GM12878 (cell line): ENCODE data around the gene AMZ2. TPM values are rescaled to one million over a fixed set of nuclear protein-coding genes. Genes with fewer than 3 reads are reported as not detected.

Experiments used
- BCL11A ChIP-seq: IDR thresholded peaks from 2 replicates; pipeline ENCODE4 v1.6.1; 2011; ENCODE audit warnings: low read depth, low read length
- EGR1 ChIP-seq, 2 experiments: IDR thresholded peaks; 1 replicate in 1 of 2; 2 replicates in 1 of 2; pipeline ENCODE4 v1.6.1; 2011 to 2012; ENCODE audit warnings: low read depth in 2 of 2, low read length in 2 of 2, borderline replicate concordance in 1 of 2, mild to moderate bottlenecking in 1 of 2, moderate library complexity in 1 of 2
- MEF2A ChIP-seq: IDR thresholded peaks from 2 replicates; pipeline ENCODE4 v1.6.1; 2011; ENCODE audit warnings: low read depth, mild to moderate bottlenecking, low read length, moderate library complexity; ENCODE audit not compliant: insufficient read depth
- MEF2B ChIP-seq: fragments of 450-650 bp; IDR thresholded peaks from 2 replicates; pipeline ENCODE4 v1.6.1; 2018; ENCODE audit warnings: mild to moderate bottlenecking, moderate library complexity; ENCODE audit not compliant: partially characterized antibody, poor library complexity, severe bottlenecking
- MTA2 ChIP-seq: fragments of 450-650 bp; IDR thresholded peaks from 2 replicates; pipeline ENCODE4 v1.6.1; 2016; ENCODE audit warnings: low read depth, mild to moderate bottlenecking, moderate library complexity
- MTA3 ChIP-seq: IDR thresholded peaks from 2 replicates; pipeline ENCODE4 v1.6.1; 2012; ENCODE audit warnings: low read length, inconsistent platforms, borderline replicate concordance
- MYC ChIP-seq: IDR thresholded peaks from 2 replicates; pipeline ENCODE4 v1.6.1; 2011; ENCODE audit warnings: mild to moderate bottlenecking, low read length, moderate library complexity, inconsistent platforms; ENCODE audit not compliant: insufficient read depth, insufficient replicate concordance, insufficient read length, severe bottlenecking
- NFXL1 ChIP-seq: fragments of 450-650 bp; IDR thresholded peaks from 2 replicates; pipeline ENCODE4 v1.6.1; 2017; ENCODE audit warnings: antibody characterized with exemption, mild to moderate bottlenecking, borderline replicate concordance
- POU2F2 ChIP-seq: IDR thresholded peaks from 3 replicates; pipeline ENCODE4 v1.6.1; 2011; ENCODE audit warnings: low read depth, mild to moderate bottlenecking, low read length, borderline replicate concordance
- RB1 ChIP-seq: fragments of 450-650 bp; formaldehyde crosslinking; IDR thresholded peaks from 2 replicates; pipeline ENCODE4 v1.6.1; 2017; ENCODE audit warnings: mild to moderate bottlenecking, borderline replicate concordance
- SP1 ChIP-seq: IDR thresholded peaks from one replicate; pipeline ENCODE4 v1.6.1; 2011; ENCODE audit warnings: low read depth, low read length
- TAF1 ChIP-seq: IDR thresholded peaks from 2 replicates; pipeline ENCODE4 v1.6.1; 2011; ENCODE audit warnings: mild to moderate bottlenecking, low read depth, low read length, borderline replicate concordance
- TCF3 ChIP-seq: IDR thresholded peaks from 2 replicates; pipeline ENCODE4 v1.6.1; 2012; ENCODE audit warnings: low read depth, mild to moderate bottlenecking, low read length, borderline replicate concordance; ENCODE audit not compliant: insufficient read depth
- polyA plus RNA-seq, 11 experiments: library from polyadenylated mRNA; depleted of rRNA in 4 of 11; unstranded in 6 of 11; stranded (reverse) in 5 of 11; fragments of >200 nt; fragmentation: Nextera tagmentation in 4 of 11; fragmentation: Illumina TruSeq in 1 of 11; extraction: Ambion mirVana in 4 of 11; extraction: Trizol in 1 of 11; gene quantifications; 1 replicate in 1 of 11; 2 replicates in 10 of 11; pipeline versions ENCODE4 v1.2.1 to v1.2.3, GENCODE V29; 2011 to 2016; ENCODE audit warnings: inconsistent platforms in 2 of 11, missing spikeins in 2 of 11, low read depth in 1 of 11
- total RNA-seq, 4 experiments: library from RNA; depleted of rRNA in 3 of 4; stranded (reverse); fragments of >200 nt in 3 of 4; fragmentation: Illumina TruSeq in 1 of 4; extraction: Trizol in 1 of 4; gene quantifications; 2 replicates each; pipeline versions ENCODE4 v1.2.1 to v1.2.3, GENCODE V29; 2013 to 2021
- TF ChIP-seq, protein P1 (sequence below): fragments of 450-650 bp; IDR thresholded peaks from 2 replicates; pipeline ENCODE4 v1.6.1; 2017; ENCODE audit warnings: mild to moderate bottlenecking
- TF ChIP-seq, protein P2 (sequence below): IDR thresholded peaks from 2 replicates; pipeline ENCODE4 v1.6.1; 2012; ENCODE audit warnings: low read depth, low read length, improper control_type of control experiment
- TF ChIP-seq, protein P3 (sequence below): fragments of 450-650 bp; IDR thresholded peaks from 2 replicates; pipeline ENCODE4 v1.6.1; 2017; ENCODE audit warnings: mild to moderate bottlenecking, moderate library complexity
- TF ChIP-seq, protein P4 (sequence below): fragments of 450-650 bp; IDR thresholded peaks from 2 replicates; pipeline ENCODE4 v1.6.1; 2017; ENCODE audit warnings: mild to moderate bottlenecking, moderate library complexity

AMZ2 gene
- total and polyA plus RNA-seq, 10 of the 15 experiments (the other 5 are each of a cell fraction or from before 2014, with no cell fraction given) = 79.1 to 189 (median 126) TPM

DNA sequence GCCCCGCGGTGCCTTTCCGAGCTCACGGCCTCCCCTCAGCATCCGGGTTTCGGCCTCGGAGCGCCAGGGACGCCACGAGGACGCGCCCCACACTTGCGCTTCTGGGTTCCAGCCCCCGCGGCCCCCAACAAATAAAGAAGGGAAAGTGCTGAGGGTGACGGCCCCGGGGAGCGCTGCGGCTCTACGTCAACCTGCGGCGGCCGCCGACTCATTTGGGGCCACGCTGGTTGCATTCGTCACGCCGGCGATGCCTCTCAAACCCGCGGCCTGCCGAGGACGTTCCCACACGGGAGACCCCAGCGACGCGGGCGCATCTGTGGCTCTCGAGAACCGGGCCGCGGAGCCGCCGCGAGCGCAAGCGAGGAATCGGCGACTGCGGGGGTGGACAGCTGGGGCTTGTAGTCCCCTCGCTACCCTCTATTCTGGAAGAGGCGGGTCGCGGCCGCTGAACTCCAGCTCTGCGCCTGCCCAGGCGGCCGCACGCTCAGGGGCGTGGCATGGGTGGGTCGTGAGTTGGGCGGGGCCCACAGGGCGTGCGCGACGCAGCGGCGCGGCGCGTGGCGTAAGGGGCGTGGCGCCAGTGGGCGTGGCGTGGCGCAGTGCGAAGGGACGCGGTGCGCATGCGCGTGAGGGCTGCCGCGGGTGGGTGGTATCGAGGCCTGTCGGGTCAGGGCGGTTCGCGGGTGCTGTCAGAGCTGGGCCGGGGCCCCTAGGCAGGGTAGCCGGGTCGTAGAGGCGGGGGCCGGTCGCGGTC lies at the start of gene AMZ2 (continued):
- TF ChIP-seq, protein P1, sequence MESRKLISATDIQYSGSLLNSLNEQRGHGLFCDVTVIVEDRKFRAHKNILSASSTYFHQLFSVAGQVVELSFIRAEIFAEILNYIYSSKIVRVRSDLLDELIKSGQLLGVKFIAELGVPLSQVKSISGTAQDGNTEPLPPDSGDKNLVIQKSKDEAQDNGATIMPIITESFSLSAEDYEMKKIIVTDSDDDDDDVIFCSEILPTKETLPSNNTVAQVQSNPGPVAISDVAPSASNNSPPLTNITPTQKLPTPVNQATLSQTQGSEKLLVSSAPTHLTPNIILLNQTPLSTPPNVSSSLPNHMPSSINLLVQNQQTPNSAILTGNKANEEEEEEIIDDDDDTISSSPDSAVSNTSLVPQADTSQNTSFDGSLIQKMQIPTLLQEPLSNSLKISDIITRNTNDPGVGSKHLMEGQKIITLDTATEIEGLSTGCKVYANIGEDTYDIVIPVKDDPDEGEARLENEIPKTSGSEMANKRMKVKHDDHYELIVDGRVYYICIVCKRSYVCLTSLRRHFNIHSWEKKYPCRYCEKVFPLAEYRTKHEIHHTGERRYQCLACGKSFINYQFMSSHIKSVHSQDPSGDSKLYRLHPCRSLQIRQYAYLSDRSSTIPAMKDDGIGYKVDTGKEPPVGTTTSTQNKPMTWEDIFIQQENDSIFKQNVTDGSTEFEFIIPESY = no peak
- TF ChIP-seq NFXL1 (no peak), MEF2B (peak; percentile 6), TCF3 (0 out of 2 replicates have a peak, but pooled peaks have one; percentile 82), RB1 (peak; percentile 15; the same call in 1 of the 2 replicates), SP1 (peak; percentile 77), EGR1 (IDR thresholded peaks at IDR 0.05; ENCODE audit: borderline replicate concordance in 1 of 2, low read depth in 2 of 2, low read length in 2 of 2) (peak; percentile 94), POU2F2 (peak; percentile 18; the same call in 1 of the 3 replicates), MTA3 (no peak), MEF2A (0 out of 2 replicates have a peak, but pooled peaks have one; percentile 38), TAF1 (peak; percentile 51; the same call in 1 of the 2 replicates), BCL11A (no peak), MTA2 (no peak), MYC (peak; percentile 23)
- TF ChIP-seq, protein P2, sequence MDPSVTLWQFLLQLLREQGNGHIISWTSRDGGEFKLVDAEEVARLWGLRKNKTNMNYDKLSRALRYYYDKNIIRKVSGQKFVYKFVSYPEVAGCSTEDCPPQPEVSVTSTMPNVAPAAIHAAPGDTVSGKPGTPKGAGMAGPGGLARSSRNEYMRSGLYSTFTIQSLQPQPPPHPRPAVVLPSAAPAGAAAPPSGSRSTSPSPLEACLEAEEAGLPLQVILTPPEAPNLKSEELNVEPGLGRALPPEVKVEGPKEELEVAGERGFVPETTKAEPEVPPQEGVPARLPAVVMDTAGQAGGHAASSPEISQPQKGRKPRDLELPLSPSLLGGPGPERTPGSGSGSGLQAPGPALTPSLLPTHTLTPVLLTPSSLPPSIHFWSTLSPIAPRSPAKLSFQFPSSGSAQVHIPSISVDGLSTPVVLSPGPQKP = 0 out of 2 replicates have a peak, but pooled peaks have one; percentile 30
- TF ChIP-seq, protein P3, sequence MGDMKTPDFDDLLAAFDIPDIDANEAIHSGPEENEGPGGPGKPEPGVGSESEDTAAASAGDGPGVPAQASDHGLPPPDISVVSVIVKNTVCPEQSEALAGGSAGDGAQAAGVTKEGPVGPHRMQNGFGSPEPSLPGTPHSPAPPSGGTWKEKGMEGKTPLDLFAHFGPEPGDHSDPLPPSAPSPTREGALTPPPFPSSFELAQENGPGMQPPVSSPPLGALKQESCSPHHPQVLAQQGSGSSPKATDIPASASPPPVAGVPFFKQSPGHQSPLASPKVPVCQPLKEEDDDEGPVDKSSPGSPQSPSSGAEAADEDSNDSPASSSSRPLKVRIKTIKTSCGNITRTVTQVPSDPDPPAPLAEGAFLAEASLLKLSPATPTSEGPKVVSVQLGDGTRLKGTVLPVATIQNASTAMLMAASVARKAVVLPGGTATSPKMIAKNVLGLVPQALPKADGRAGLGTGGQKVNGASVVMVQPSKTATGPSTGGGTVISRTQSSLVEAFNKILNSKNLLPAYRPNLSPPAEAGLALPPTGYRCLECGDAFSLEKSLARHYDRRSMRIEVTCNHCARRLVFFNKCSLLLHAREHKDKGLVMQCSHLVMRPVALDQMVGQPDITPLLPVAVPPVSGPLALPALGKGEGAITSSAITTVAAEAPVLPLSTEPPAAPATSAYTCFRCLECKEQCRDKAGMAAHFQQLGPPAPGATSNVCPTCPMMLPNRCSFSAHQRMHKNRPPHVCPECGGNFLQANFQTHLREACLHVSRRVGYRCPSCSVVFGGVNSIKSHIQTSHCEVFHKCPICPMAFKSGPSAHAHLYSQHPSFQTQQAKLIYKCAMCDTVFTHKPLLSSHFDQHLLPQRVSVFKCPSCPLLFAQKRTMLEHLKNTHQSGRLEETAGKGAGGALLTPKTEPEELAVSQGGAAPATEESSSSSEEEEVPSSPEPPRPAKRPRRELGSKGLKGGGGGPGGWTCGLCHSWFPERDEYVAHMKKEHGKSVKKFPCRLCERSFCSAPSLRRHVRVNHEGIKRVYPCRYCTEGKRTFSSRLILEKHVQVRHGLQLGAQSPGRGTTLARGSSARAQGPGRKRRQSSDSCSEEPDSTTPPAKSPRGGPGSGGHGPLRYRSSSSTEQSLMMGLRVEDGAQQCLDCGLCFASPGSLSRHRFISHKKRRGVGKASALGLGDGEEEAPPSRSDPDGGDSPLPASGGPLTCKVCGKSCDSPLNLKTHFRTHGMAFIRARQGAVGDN = peak; percentile 86
- TF ChIP-seq, protein P4, sequence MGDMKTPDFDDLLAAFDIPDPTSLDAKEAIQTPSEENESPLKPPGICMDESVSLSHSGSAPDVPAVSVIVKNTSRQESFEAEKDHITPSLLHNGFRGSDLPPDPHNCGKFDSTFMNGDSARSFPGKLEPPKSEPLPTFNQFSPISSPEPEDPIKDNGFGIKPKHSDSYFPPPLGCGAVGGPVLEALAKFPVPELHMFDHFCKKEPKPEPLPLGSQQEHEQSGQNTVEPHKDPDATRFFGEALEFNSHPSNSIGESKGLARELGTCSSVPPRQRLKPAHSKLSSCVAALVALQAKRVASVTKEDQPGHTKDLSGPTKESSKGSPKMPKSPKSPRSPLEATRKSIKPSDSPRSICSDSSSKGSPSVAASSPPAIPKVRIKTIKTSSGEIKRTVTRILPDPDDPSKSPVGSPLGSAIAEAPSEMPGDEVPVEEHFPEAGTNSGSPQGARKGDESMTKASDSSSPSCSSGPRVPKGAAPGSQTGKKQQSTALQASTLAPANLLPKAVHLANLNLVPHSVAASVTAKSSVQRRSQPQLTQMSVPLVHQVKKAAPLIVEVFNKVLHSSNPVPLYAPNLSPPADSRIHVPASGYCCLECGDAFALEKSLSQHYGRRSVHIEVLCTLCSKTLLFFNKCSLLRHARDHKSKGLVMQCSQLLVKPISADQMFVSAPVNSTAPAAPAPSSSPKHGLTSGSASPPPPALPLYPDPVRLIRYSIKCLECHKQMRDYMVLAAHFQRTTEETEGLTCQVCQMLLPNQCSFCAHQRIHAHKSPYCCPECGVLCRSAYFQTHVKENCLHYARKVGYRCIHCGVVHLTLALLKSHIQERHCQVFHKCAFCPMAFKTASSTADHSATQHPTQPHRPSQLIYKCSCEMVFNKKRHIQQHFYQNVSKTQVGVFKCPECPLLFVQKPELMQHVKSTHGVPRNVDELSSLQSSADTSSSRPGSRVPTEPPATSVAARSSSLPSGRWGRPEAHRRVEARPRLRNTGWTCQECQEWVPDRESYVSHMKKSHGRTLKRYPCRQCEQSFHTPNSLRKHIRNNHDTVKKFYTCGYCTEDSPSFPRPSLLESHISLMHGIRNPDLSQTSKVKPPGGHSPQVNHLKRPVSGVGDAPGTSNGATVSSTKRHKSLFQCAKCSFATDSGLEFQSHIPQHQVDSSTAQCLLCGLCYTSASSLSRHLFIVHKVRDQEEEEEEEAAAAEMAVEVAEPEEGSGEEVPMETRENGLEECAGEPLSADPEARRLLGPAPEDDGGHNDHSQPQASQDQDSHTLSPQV = no peak
